Left ventricle myocardium inferior (tissue), 1 donor: Measurements from ENCODE around the gene WNT3. TPM values are rescaled to one million over a fixed set of nuclear protein-coding genes. Genes with fewer than 3 reads are reported as not detected.

Experiments used
- DNase-seq: peaks from one replicate; pipeline ENCODE4 v3.0.0-alpha.2; 2020
- H3K27ac ChIP-seq: fragments of 200-600 bp; replicated peaks from 2 replicates; pipeline ENCODE4 v1.8.0; 2021
- H3K27me3 ChIP-seq: fragments of 200-600 bp; 2 replicates; pipeline ENCODE4 v1.8.0; 2021; ENCODE audit warnings: low read depth
- H3K36me3 ChIP-seq: fragments of 200-600 bp; 2 replicates; pipeline ENCODE4 v1.8.0; 2021
- H3K4me1 ChIP-seq: fragments of 200-600 bp; 2 replicates; pipeline ENCODE4 v1.8.0; 2021
- H3K4me3 ChIP-seq: fragments of 200-600 bp; 2 replicates; pipeline ENCODE4 v1.8.0; 2021; ENCODE audit warnings: mild to moderate bottlenecking, moderate library complexity
- H3K9me3 ChIP-seq: fragments of 200-600 bp; replicated peaks from 2 replicates; pipeline ENCODE4 v1.8.0; 2021
- CTCF ChIP-seq: fragments of 200-600 bp; IDR thresholded peaks from 2 replicates; pipeline ENCODE4 v1.8.0; 2021; ENCODE audit warnings: antibody characterized with exemption, mild to moderate bottlenecking, borderline replicate concordance
- intact Hi-C: fragments of 100-400 bp; cut with micrococcal nuclease; formaldehyde crosslinking; loops from one replicate; pipeline ENCODE4 v1.11.0; 2022
- total RNA-seq: library from RNA; stranded (reverse); fragmentation: NEBNext Ultra II Directional; extraction: Animal tissue kit (Norgen Biotek cat#: 25700); gene quantifications from one replicate; pipeline ENCODE4 v1.2.1, GENCODE V29; 2021
- donor health status: DM: no; HTN: yes; CAD: no; lungs with severe emphysema.

WNT3 gene
- total RNA-seq, 1 donor from 2014 or later = 0.96 TPM

GRCh38 chr17:46826116-46826515 lies 7.6 kb upstream of the WNT3 start:
- H3K4me3 ChIP-seq = no peak overlapping the region

GRCh38 chr17:46823657-46824056 lies 5.2 kb upstream of the WNT3 start:
- Histone ChIP-seq H3K36me3 (no peaks in the 10 kb centered on the region), H3K27me3 (peaks cover 82% of the 10 kb centered on the region), H3K9me3 (no peaks in the 10 kb centered on the region), H3K4me3 (no peak overlapping the region), H3K4me1 (peaks cover 15% of the 10 kb centered on the region), H3K27ac (no peak overlapping the region)
- no peak for TF ChIP-seq CTCF
- intact Hi-C loops = no loop called here
- no peak for DNase-seq

More at GRCh38 chr17:46826116-46826515, 7.6 kb upstream of the WNT3 start:
- intact Hi-C loops = no loop called here
- Histone ChIP-seq H3K36me3 (no peaks in the 10 kb centered on the region), H3K27ac (no peak overlapping the region), H3K4me1 (no peaks in the 10 kb centered on the region), H3K9me3 (no peaks in the 10 kb centered on the region), H3K27me3 (peaks cover 75% of the 10 kb centered on the region)
- TF ChIP-seq CTCF = no peak
- DNase-seq = no peak

- Histone ChIP-seq H3K9me3 (no peaks in the 10 kb centered on the region), H3K27ac (no peak overlapping the region), H3K4me1 (peaks cover 27% of the 10 kb centered on the region), H3K36me3 (no peaks in the 10 kb centered on the region), H3K27me3 (peaks cover 82% of the 10 kb centered on the region), H3K4me3 (no peak overlapping the region)
- intact Hi-C loops = no loop called here
- peak; percentile 58 for TF ChIP-seq CTCF
- no peak for DNase-seq
These were observed 4.0 kb upstream of the WNT3 start for GRCh38 chr17:46822388-46822921.

- H3K4me1 ChIP-seq = peaks cover 29% of the 10 kb centered on the region
- no peaks in the 10 kb centered on the region for H3K9me3 ChIP-seq
- no peak for DNase-seq
- H3K36me3 ChIP-seq = no peaks in the 10 kb centered on the region
- H3K27ac ChIP-seq = no peak overlapping the region
- TF ChIP-seq CTCF = no peak
- intact Hi-C loops = no loop called here
- peaks cover 88% of the 10 kb centered on the region for H3K27me3 ChIP-seq
- no peak overlapping the region for H3K4me3 ChIP-seq
These were observed 3.2 kb upstream of the WNT3 start for GRCh38 chr17:46821482-46822387.

- DNase-seq = no peak
- no peaks in the 10 kb centered on the region for H3K9me3 ChIP-seq
These were observed 2.3 kb upstream of the WNT3 start for GRCh38 chr17:46820592-46821450.

More at GRCh38 chr17:46820592-46821450, 2.3 kb upstream of the WNT3 start:
- peaks cover 97% of the 10 kb centered on the region for H3K27me3 ChIP-seq
- no peak for TF ChIP-seq CTCF
- no peak overlapping the region for H3K4me3 ChIP-seq
- H3K4me1 ChIP-seq = peaks cover 29% of the 10 kb centered on the region
- intact Hi-C loops = no loop called here
- no peak overlapping the region for H3K27ac ChIP-seq
- H3K36me3 ChIP-seq = no peaks in the 10 kb centered on the region
